HepG2 (cell line): Measurements from ENCODE around the gene LOXL4.

Source experiments
- EZH2 ChIP-seq: conservative IDR thresholded peaks from 2 replicates; pipeline ENCODE4 v1.6.1; 2012; ENCODE audit warnings: mild to moderate bottlenecking, low read depth, low read length, moderate library complexity
- NFYB ChIP-seq: sonication (generic); formaldehyde crosslinking; IDR thresholded peaks from 2 replicates; pipeline ENCODE4 v1.4.0; 2020; ENCODE audit warnings: missing genetic modification reagents
- TF ChIP-seq, protein P1 (sequence below), 2 experiments: sonication (generic) in 1 of 2; formaldehyde crosslinking in 1 of 2; IDR thresholded peaks; 2 replicates each; pipeline versions ENCODE4 v1.5.1 to v1.6.1; 2011 to 2020; ENCODE audit warnings: borderline replicate concordance in 1 of 2, low read depth in 1 of 2, low read length in 1 of 2, mild to moderate bottlenecking in 1 of 2, missing genetic modification reagents in 1 of 2, moderate library complexity in 1 of 2
- TF ChIP-seq, protein P2 (sequence below): sonication (generic); formaldehyde crosslinking; IDR thresholded peaks from 2 replicates; pipeline ENCODE4 v1.5.0; 2020; ENCODE audit warnings: mild to moderate bottlenecking, missing genetic modification reagents, moderate library complexity

DNA sequence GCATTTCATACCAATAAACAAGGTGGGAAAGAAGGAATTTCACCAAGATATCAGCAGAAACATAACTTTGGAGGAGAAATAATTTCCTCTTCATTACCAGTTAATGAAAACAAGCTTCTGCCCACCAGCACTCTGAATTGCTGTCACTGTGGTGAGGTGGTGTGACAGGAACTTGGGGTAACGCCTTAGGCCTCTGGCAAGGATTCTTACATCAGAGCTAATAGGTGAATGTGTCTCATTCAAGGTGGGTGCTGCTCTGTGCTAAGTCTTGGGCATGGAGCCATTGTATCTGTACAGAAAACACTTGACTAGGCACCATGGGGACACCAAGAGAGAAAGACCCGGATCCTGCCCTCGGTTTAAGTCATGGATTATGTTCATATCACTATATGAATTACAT is 8.3 kb upstream of the LOXL4 start:
- TF ChIP-seq EZH2, result no peak
- TF ChIP-seq, protein P1, sequence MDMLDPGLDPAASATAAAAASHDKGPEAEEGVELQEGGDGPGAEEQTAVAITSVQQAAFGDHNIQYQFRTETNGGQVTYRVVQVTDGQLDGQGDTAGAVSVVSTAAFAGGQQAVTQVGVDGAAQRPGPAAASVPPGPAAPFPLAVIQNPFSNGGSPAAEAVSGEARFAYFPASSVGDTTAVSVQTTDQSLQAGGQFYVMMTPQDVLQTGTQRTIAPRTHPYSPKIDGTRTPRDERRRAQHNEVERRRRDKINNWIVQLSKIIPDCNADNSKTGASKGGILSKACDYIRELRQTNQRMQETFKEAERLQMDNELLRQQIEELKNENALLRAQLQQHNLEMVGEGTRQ (IDR thresholded peaks at IDR 0.05; ENCODE audit: low read depth, low read length), result no peak
- TF ChIP-seq, protein P1 (CRISPR knock-in tag; IDR thresholded peaks at IDR 0.05; ENCODE audit: borderline replicate concordance), result no peak
- TF ChIP-seq, protein P2, sequence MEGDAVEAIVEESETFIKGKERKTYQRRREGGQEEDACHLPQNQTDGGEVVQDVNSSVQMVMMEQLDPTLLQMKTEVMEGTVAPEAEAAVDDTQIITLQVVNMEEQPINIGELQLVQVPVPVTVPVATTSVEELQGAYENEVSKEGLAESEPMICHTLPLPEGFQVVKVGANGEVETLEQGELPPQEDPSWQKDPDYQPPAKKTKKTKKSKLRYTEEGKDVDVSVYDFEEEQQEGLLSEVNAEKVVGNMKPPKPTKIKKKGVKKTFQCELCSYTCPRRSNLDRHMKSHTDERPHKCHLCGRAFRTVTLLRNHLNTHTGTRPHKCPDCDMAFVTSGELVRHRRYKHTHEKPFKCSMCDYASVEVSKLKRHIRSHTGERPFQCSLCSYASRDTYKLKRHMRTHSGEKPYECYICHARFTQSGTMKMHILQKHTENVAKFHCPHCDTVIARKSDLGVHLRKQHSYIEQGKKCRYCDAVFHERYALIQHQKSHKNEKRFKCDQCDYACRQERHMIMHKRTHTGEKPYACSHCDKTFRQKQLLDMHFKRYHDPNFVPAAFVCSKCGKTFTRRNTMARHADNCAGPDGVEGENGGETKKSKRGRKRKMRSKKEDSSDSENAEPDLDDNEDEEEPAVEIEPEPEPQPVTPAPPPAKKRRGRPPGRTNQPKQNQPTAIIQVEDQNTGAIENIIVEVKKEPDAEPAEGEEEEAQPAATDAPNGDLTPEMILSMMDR (CRISPR knock-in tag), result no peak
- TF ChIP-seq NFYB (CRISPR knock-in tag), result no peak
